GM12878 (cell line): ENCODE data around the gene SMYD5.

Experiments
- POLR2A ChIP-seq: IDR thresholded peaks from 2 replicates; pipeline ENCODE4 v1.6.1; 2011; ENCODE audit warnings: low read depth, mild to moderate bottlenecking, low read length
- POLR2AphosphoS5 ChIP-seq: IDR thresholded peaks from 2 replicates; pipeline ENCODE4 v1.6.1; 2011; ENCODE audit warnings: mild to moderate bottlenecking, low read length, inconsistent platforms
- TF ChIP-seq, protein P1 (sequence below): IDR thresholded peaks from 2 replicates; pipeline ENCODE4 v1.6.1; 2012; ENCODE audit warnings: low read length, inconsistent platforms

DNA sequence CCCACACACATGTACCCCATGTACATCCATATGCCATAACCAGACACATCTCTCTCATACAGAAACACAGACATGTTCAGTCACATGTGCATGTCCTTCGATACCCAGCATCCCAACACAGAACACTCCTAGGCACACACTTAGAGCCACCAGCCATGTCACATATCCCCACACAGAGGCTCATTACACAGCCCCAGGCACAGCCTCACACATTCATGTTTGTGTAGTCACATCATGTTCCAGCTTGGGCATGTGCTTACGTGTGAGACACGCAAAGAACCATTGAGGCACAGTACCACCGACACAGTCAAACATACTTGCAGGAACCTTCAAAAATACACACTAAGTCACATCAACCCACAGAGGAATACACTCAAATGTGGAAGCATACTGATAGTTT is 53.0 kb downstream of the SMYD5 start:
- TF ChIP-seq, protein P1, sequence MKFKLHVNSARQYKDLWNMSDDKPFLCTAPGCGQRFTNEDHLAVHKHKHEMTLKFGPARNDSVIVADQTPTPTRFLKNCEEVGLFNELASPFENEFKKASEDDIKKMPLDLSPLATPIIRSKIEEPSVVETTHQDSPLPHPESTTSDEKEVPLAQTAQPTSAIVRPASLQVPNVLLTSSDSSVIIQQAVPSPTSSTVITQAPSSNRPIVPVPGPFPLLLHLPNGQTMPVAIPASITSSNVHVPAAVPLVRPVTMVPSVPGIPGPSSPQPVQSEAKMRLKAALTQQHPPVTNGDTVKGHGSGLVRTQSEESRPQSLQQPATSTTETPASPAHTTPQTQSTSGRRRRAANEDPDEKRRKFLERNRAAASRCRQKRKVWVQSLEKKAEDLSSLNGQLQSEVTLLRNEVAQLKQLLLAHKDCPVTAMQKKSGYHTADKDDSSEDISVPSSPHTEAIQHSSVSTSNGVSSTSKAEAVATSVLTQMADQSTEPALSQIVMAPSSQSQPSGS = no peak
- TF ChIP-seq POLR2A (no peak), POLR2AphosphoS5 (no peak)
